ENCODE data around the gene ARHGAP24. TPM values are rescaled to one million over a fixed set of nuclear protein-coding genes. Genes with fewer than 3 reads are reported as not detected.
"Not testable (repeated sequence)": the region's sequence is repeated elsewhere in the genome, so short reads cannot be mapped to it uniquely, and the experiment has no call there.

ARHGAP24 gene
- total RNA-seq, 1 donor: 52.5 TPM

GRCh38 chr4:85895755-85896154 lies 420.8 kb downstream of the ARHGAP24 start:
- peaks cover 31% of the 10 kb centered on the region for H3K79me2 ChIP-seq (ENCODE audit: insufficient read depth, low read length)
- no peak for DNase-seq (ENCODE audit: insufficient read length, low spot score, missing footprints)
- no peak overlapping the region for H3K27ac ChIP-seq (ENCODE audit: low read depth, low read length)
- H2AFZ ChIP-seq (ENCODE audit: low read length): no peak overlapping the region
- H3K9me3 ChIP-seq (ENCODE audit: low read depth, low read length): no peaks in the 10 kb centered on the region
- H4K20me1 ChIP-seq (ENCODE audit: insufficient read depth, low read length): no peaks in the 10 kb centered on the region
- H3K4me2 ChIP-seq (ENCODE audit: insufficient read depth, low read length): no peak overlapping the region
- no peaks in the 10 kb centered on the region for H3K36me3 ChIP-seq (ENCODE audit: insufficient read depth, low read length)
- H3K4me3 ChIP-seq (ENCODE audit: insufficient read depth, low read length): no peak overlapping the region
- TF ChIP-seq CTCF (IDR thresholded peaks at IDR 0.05; ENCODE audit: extremely low read depth, low read depth, low read length): no peak
- no peaks in the 10 kb centered on the region for H3K4me1 ChIP-seq (ENCODE audit: insufficient read depth, low read length)
- H3K27me3 ChIP-seq (ENCODE audit: insufficient read depth, low read length): no peaks in the 10 kb centered on the region

- no peaks in the 10 kb centered on the region for H4K20me1 ChIP-seq (ENCODE audit: insufficient read depth, low read length)
- no peak overlapping the region for H3K27ac ChIP-seq (ENCODE audit: low read depth, low read length)
- no peak overlapping the region for H2AFZ ChIP-seq (ENCODE audit: low read length)
- no peak overlapping the region for H3K4me3 ChIP-seq (ENCODE audit: insufficient read depth, low read length)
- H3K4me1 ChIP-seq (ENCODE audit: insufficient read depth, low read length): no peaks in the 10 kb centered on the region
- H3K36me3 ChIP-seq (ENCODE audit: insufficient read depth, low read length): no peaks in the 10 kb centered on the region
- TF ChIP-seq CTCF (IDR thresholded peaks at IDR 0.05; ENCODE audit: extremely low read depth, low read depth, low read length): no peak
- H3K79me2 ChIP-seq (ENCODE audit: insufficient read depth, low read length): peaks cover 32% of the 10 kb centered on the region
- no peak for DNase-seq (ENCODE audit: insufficient read length, low spot score, missing footprints)
- no peaks in the 10 kb centered on the region for H3K9me3 ChIP-seq (ENCODE audit: low read depth, low read length)
- no peak overlapping the region for H3K4me2 ChIP-seq (ENCODE audit: insufficient read depth, low read length)
- no peaks in the 10 kb centered on the region for H3K27me3 ChIP-seq (ENCODE audit: insufficient read depth, low read length)
Measured at GRCh38 chr4:85898231-85898630, 423.3 kb downstream of the ARHGAP24 start.

GRCh38 chr4:85901500-85901899 lies 426.6 kb downstream of the ARHGAP24 start:
- Histone ChIP-seq H3K4me2 (ENCODE audit: insufficient read depth, low read length) (no peak overlapping the region), H3K4me1 (ENCODE audit: insufficient read depth, low read length) (no peaks in the 10 kb centered on the region), H3K36me3 (ENCODE audit: insufficient read depth, low read length) (no peaks in the 10 kb centered on the region), H2AFZ (ENCODE audit: low read length) (no peak overlapping the region), H3K27me3 (ENCODE audit: insufficient read depth, low read length) (no peaks in the 10 kb centered on the region), H4K20me1 (ENCODE audit: insufficient read depth, low read length) (no peaks in the 10 kb centered on the region), H3K79me2 (ENCODE audit: insufficient read depth, low read length) (peaks cover 32% of the 10 kb centered on the region), H3K4me3 (ENCODE audit: insufficient read depth, low read length) (no peak overlapping the region), H3K9me3 (ENCODE audit: low read depth, low read length) (no peaks in the 10 kb centered on the region), H3K27ac (ENCODE audit: low read depth, low read length) (no peak overlapping the region)
- DNase-seq (ENCODE audit: insufficient read length, low spot score, missing footprints): no peak
- no peak for TF ChIP-seq CTCF (IDR thresholded peaks at IDR 0.05; ENCODE audit: extremely low read depth, low read depth, low read length)

- not testable (repeated sequence) for H3K4me3 ChIP-seq (ENCODE audit: insufficient read depth, low read length); H3K4me1 ChIP-seq (ENCODE audit: insufficient read depth, low read length); H3K9me3 ChIP-seq (ENCODE audit: low read depth, low read length); H3K36me3 ChIP-seq (ENCODE audit: insufficient read depth, low read length); H4K20me1 ChIP-seq (ENCODE audit: insufficient read depth, low read length); H3K27me3 ChIP-seq (ENCODE audit: insufficient read depth, low read length); H3K4me2 ChIP-seq (ENCODE audit: insufficient read depth, low read length); H2AFZ ChIP-seq (ENCODE audit: low read length); DNase-seq (ENCODE audit: insufficient read length, low spot score, missing footprints); H3K27ac ChIP-seq (ENCODE audit: low read depth, low read length)
- H3K79me2 ChIP-seq (ENCODE audit: insufficient read depth, low read length): peaks cover 29% of the 10 kb centered on the region
Measured at GRCh38 chr4:85902647-85903046, 427.7 kb downstream of the ARHGAP24 start.
